ENCODE data around the gene SNX25. TPM values are rescaled to one million over a fixed set of nuclear protein-coding genes. Genes with fewer than 3 reads are reported as not detected.

SNX25 gene
- total and polyA plus RNA-seq, 2 experiments from 2014 or later, result 6.9 to 25.0 TPM

- no peaks in the 10 kb centered on the region for H3K36me3 ChIP-seq (ENCODE audit: insufficient read depth)
- peaks cover 12% of the 10 kb centered on the region for H3K79me2 ChIP-seq (replicated peaks; ENCODE audit: insufficient read depth)
- Mint-ChIP-seq H3K9me3 (no peaks in the 10 kb centered on the region; the same call in 2 of the 3 replicates), H3K27me3 (ENCODE audit: insufficient read depth, low read depth, poor library complexity) (peaks cover 32% of the 10 kb centered on the region), H3K27ac (no peak overlapping the region), H3K4me1 (peaks cover 34% of the 10 kb centered on the region), H3K36me3 (ENCODE audit: low read depth) (no peaks in the 10 kb centered on the region; the same call in 2 of the 3 replicates), H3K4me3 (no peak overlapping the region; the same call in 2 of the 3 replicates)
- no peaks in the 10 kb centered on the region for H4K20me1 ChIP-seq (replicated peaks; ENCODE audit: insufficient read depth)
- ATAC-seq (no peak), DNase-seq (ENCODE audit: low spot score) (no peak)
- H3K4me2 ChIP-seq, result no peak overlapping the region
- peaks cover 21% of the 10 kb centered on the region; the same call in 1 of the 2 replicates for H3K4me1 ChIP-seq (ENCODE audit: insufficient read depth)
- H3F3A ChIP-seq (replicated peaks; ENCODE audit: low read depth), result peaks cover 9% of the 10 kb centered on the region
- no peak overlapping the region for H3K27ac ChIP-seq (ENCODE audit: low read depth)
- no peaks in the 10 kb centered on the region for H3K9me2 ChIP-seq (ENCODE audit: insufficient read depth)
- no peak overlapping the region for H2AFZ ChIP-seq
- no peak for TF ChIP-seq NANOG (IDR thresholded peaks at IDR 0.05; ENCODE audit: borderline replicate concordance)
- TF ChIP-seq EZH2phosphoT487 (IDR thresholded peaks at IDR 0.05; ENCODE audit: unreplicated experiment), result no peak
- TF ChIP-seq ETS1 (IDR thresholded peaks at IDR 0.05), result no peak
- no peak for TF ChIP-seq ZNF462 (CRISPR knock-in tag; IDR thresholded peaks at IDR 0.05)
- no peak for TF ChIP-seq JUNB (IDR thresholded peaks at IDR 0.05; ENCODE audit: unreplicated experiment)
- TF ChIP-seq CTCF (conservative IDR thresholded peaks at IDR 0.05; ENCODE audit: low read depth in 2 of 2), result no peak
- TF ChIP-seq EZH2 (IDR thresholded peaks at IDR 0.05; ENCODE audit: low read depth, unreplicated experiment), result no peak
- TF ChIP-seq ZNF331 (CRISPR knock-in tag; IDR thresholded peaks at IDR 0.05; ENCODE audit: low read depth), result no peak
- TF ChIP-seq ZNF114 (CRISPR knock-in tag; IDR thresholded peaks at IDR 0.05), result no peak
- H3K27me3 ChIP-seq (ENCODE audit: insufficient read depth), result peaks cover 33% of the 10 kb centered on the region
- no peak overlapping the region for H3K4me3 ChIP-seq
These were observed 3.6 kb upstream of the SNX25 start for GRCh38 chr4:185205697-185206342.

Measured in GM23338 (cell line).